Neural crest cell (in vitro differentiated cells): ENCODE data around the gene CAV1. TPM values are rescaled to one million over a fixed set of nuclear protein-coding genes. Genes with fewer than 3 reads are reported as not detected.

Source experiments
- DNase-seq: peaks from one replicate; pipeline ENCODE4 v3.0.0; 2021; ENCODE audit warnings: low read depth, mixed read lengths, low spot score
- H3K27ac Mint-ChIP-seq: one replicate; pipeline ENCODE4 v1.8.0; 2021; ENCODE audit warnings: mild to moderate bottlenecking, mixed read lengths; ENCODE audit not compliant: unreplicated experiment
- H3K27me3 Mint-ChIP-seq: 2 replicates; pipeline ENCODE4 v1.8.0; 2021; ENCODE audit warnings: low read depth, mild to moderate bottlenecking, mixed read lengths
- H3K36me3 Mint-ChIP-seq: 2 replicates; pipeline ENCODE4 v1.8.0; 2021; ENCODE audit warnings: low read depth, mild to moderate bottlenecking, mixed read lengths
- H3K4me1 Mint-ChIP-seq: 2 replicates; pipeline ENCODE4 v1.8.0; 2021; ENCODE audit warnings: mixed read lengths
- H3K4me3 Mint-ChIP-seq: one replicate; pipeline ENCODE4 v1.8.0; 2021; ENCODE audit warnings: mild to moderate bottlenecking, mixed read lengths
- H3K9me3 Mint-ChIP-seq: 2 replicates; pipeline ENCODE4 v1.8.0; 2021; ENCODE audit warnings: mixed read lengths
- CTCF ChIP-seq: fragments of 200-600 bp; sonication (generic); conservative IDR thresholded peaks from 2 replicates; pipeline ENCODE4 v1.5.0; 2021; ENCODE audit warnings: antibody characterized with exemption, mild to moderate bottlenecking
- total RNA-seq: library from RNA; stranded (reverse); gene quantifications from 2 replicates; pipeline ENCODE4 v1.2.1, GENCODE V29; 2021

The CAV1 gene
- total RNA-seq, 1 donor from 2014 or later, result 3.7 TPM

GRCh38 chr7:116515584-116515983 lies 9.3 kb upstream of the CAV1 start:
- H3K9me3 Mint-ChIP-seq, result no peaks in the 10 kb centered on the region
- TF ChIP-seq CTCF, result no peak
- no peak overlapping the region for H3K4me3 Mint-ChIP-seq
- H3K27me3 Mint-ChIP-seq, result peaks cover 10% of the 10 kb centered on the region
- H3K4me1 Mint-ChIP-seq, result peaks cover 10% of the 10 kb centered on the region
- no peaks in the 10 kb centered on the region for H3K36me3 Mint-ChIP-seq
- no peak overlapping the region for H3K27ac Mint-ChIP-seq
- DNase-seq, result no peak

GRCh38 chr7:116516324-116516723 lies 8.5 kb upstream of the CAV1 start:
- no peaks in the 10 kb centered on the region for H3K36me3 Mint-ChIP-seq
- peaks cover 9% of the 10 kb centered on the region for H3K4me1 Mint-ChIP-seq
- H3K27me3 Mint-ChIP-seq, result peaks cover 14% of the 10 kb centered on the region
- no peak overlapping the region for H3K4me3 Mint-ChIP-seq
- no peak for DNase-seq
- no peak for TF ChIP-seq CTCF
- H3K9me3 Mint-ChIP-seq, result no peaks in the 10 kb centered on the region
- no peak overlapping the region for H3K27ac Mint-ChIP-seq

GRCh38 chr7:116517626-116518025 lies 7.2 kb upstream of the CAV1 start:
- Mint-ChIP-seq H3K9me3 (no peaks in the 10 kb centered on the region), H3K4me1 (no peaks in the 10 kb centered on the region), H3K36me3 (no peaks in the 10 kb centered on the region), H3K27ac (no peak overlapping the region), H3K27me3 (peaks cover 24% of the 10 kb centered on the region), H3K4me3 (no peak overlapping the region)
- no peak for DNase-seq
- TF ChIP-seq CTCF, result no peak

GRCh38 chr7:116518961-116519360 lies 5.9 kb upstream of the CAV1 start:
- H3K27me3 Mint-ChIP-seq, result peaks cover 35% of the 10 kb centered on the region
- H3K36me3 Mint-ChIP-seq, result no peaks in the 10 kb centered on the region
- H3K27ac Mint-ChIP-seq, result no peak overlapping the region
- peaks cover 7% of the 10 kb centered on the region for H3K4me1 Mint-ChIP-seq
- H3K4me3 Mint-ChIP-seq, result no peak overlapping the region
- DNase-seq, result no peak
- no peaks in the 10 kb centered on the region for H3K9me3 Mint-ChIP-seq
- no peak for TF ChIP-seq CTCF

GRCh38 chr7:116521046-116521664 lies 3.7 kb upstream of the CAV1 start:
- H3K27ac Mint-ChIP-seq, result no peak overlapping the region
- H3K27me3 Mint-ChIP-seq, result peaks cover 54% of the 10 kb centered on the region
- no peaks in the 10 kb centered on the region for H3K36me3 Mint-ChIP-seq
- H3K4me1 Mint-ChIP-seq, result peaks cover 19% of the 10 kb centered on the region
- no peak for TF ChIP-seq CTCF
- DNase-seq, result no peak
- peak overlapping the region; percentile 2 for H3K4me3 Mint-ChIP-seq
- no peaks in the 10 kb centered on the region for H3K9me3 Mint-ChIP-seq

GRCh38 chr7:116522247-116522646 lies 2.6 kb upstream of the CAV1 start:
- peak overlapping the region; percentile 57 for H3K4me3 Mint-ChIP-seq
- no peak for TF ChIP-seq CTCF
- H3K36me3 Mint-ChIP-seq, result no peaks in the 10 kb centered on the region
- H3K9me3 Mint-ChIP-seq, result no peaks in the 10 kb centered on the region
- H3K27ac Mint-ChIP-seq, result no peak overlapping the region
- H3K27me3 Mint-ChIP-seq, result peaks cover 65% of the 10 kb centered on the region
- no peak for DNase-seq
- peaks cover 28% of the 10 kb centered on the region for H3K4me1 Mint-ChIP-seq
